ENCODE measurements around the gene FOXI3. TPM values are rescaled to one million over a fixed set of nuclear protein-coding genes. Genes with fewer than 3 reads are reported as not detected.

Gene FOXI3
- total and polyA plus RNA-seq, 4 donors: not detected

DNA sequence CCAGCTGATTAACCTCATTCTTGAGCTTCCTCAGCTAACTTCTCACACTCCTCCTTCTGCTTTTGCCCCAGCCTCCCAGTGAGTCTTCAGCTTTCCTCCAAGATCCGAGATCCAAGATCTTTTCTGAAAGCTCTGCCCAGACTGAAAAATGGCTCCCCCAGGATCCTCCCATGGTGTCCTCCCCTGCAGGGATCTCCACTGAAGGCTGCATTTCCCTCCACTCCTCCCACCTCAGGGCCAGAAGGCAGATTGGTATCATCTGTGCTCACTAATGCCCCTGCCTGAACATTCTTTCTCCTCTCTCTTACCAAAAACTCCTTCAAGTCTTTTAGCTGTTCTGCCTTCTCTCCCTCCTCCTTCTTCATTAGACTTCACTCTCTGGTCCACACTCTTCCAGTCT, 6.1 kb upstream of the FOXI3 start (continued):
- TF ChIP-seq SP1 (IDR thresholded peaks at IDR 0.05): no peak
- TF ChIP-seq JUND (IDR thresholded peaks at IDR 0.05): no peak

DNA sequence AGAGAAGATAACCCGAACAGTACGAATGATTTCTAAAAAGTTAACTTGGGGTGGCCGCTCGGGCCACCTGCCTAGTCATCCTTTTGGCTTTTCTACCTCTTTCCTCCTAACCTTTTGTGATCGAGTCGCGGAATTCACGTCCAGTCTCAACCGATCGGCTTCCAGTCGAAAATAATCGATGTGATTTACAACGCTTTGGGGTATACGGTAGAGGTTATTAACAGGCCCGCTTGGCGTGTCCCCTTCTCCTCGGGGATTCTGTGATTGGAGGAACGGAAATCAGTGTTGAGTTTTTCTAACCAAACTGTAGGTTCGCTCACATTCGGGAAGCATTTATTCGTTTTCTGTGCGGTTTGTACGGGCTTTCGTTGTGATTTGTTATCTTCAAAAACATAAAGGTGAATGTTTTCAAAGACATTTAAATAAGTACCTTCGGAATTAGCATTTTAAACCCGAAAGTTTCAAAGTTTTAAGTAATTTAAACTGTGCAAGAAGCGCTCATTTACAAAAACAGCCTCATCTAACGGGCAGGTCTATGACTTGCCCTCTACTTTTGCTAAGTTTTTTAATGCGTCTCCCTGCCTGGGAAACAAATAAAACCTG, 588 bp upstream of the FOXI3 start:
- no peaks in the 10 kb centered on the region for H3K36me3 ChIP-seq (ENCODE audit: control insufficient read depth in 4 of 4, insufficient read depth in 3 of 4, low read depth in 1 of 4, low read length in 3 of 4)
- peaks cover 0 to 6% (median 0%) of the 10 kb centered on the region in 4 donors for H3K9me3 ChIP-seq (ENCODE audit: control insufficient read depth in 4 of 4, low read length in 3 of 4)
- no peak overlapping the region for H3K27ac ChIP-seq (ENCODE audit: low read depth in 1 of 2, low read length in 2 of 2)
- no peak for DNase-seq (ENCODE audit: low spot score)
- TF ChIP-seq EGR1 (IDR thresholded peaks at IDR 0.05; ENCODE audit: low read depth in 2 of 2): no peak
- TF ChIP-seq ATF3 (IDR thresholded peaks at IDR 0.05): no peak
- no peak for TF ChIP-seq TAF1 (conservative IDR thresholded peaks at IDR 0.05)
- TF ChIP-seq HNF4A (conservative IDR thresholded peaks at IDR 0.05): no peak
- no peak for TF ChIP-seq JUND (IDR thresholded peaks at IDR 0.05)
- TF ChIP-seq HNF4G (IDR thresholded peaks at IDR 0.05): no peak
- TF ChIP-seq GABPA (IDR thresholded peaks at IDR 0.05 in 1 of 2, conservative IDR thresholded peaks at IDR 0.05 in 1 of 2): no peak
- TF ChIP-seq, protein P1, sequence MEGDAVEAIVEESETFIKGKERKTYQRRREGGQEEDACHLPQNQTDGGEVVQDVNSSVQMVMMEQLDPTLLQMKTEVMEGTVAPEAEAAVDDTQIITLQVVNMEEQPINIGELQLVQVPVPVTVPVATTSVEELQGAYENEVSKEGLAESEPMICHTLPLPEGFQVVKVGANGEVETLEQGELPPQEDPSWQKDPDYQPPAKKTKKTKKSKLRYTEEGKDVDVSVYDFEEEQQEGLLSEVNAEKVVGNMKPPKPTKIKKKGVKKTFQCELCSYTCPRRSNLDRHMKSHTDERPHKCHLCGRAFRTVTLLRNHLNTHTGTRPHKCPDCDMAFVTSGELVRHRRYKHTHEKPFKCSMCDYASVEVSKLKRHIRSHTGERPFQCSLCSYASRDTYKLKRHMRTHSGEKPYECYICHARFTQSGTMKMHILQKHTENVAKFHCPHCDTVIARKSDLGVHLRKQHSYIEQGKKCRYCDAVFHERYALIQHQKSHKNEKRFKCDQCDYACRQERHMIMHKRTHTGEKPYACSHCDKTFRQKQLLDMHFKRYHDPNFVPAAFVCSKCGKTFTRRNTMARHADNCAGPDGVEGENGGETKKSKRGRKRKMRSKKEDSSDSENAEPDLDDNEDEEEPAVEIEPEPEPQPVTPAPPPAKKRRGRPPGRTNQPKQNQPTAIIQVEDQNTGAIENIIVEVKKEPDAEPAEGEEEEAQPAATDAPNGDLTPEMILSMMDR (IDR thresholded peaks at IDR 0.05; ENCODE audit: low read depth, low read length, missing input control): no peak
- TF ChIP-seq, protein P2, sequence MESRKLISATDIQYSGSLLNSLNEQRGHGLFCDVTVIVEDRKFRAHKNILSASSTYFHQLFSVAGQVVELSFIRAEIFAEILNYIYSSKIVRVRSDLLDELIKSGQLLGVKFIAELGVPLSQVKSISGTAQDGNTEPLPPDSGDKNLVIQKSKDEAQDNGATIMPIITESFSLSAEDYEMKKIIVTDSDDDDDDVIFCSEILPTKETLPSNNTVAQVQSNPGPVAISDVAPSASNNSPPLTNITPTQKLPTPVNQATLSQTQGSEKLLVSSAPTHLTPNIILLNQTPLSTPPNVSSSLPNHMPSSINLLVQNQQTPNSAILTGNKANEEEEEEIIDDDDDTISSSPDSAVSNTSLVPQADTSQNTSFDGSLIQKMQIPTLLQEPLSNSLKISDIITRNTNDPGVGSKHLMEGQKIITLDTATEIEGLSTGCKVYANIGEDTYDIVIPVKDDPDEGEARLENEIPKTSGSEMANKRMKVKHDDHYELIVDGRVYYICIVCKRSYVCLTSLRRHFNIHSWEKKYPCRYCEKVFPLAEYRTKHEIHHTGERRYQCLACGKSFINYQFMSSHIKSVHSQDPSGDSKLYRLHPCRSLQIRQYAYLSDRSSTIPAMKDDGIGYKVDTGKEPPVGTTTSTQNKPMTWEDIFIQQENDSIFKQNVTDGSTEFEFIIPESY (IDR thresholded peaks at IDR 0.05): no peak
- no peak for TF ChIP-seq SP1 (IDR thresholded peaks at IDR 0.05)
- TF ChIP-seq NR2F2 (IDR thresholded peaks at IDR 0.05): no peak
- no peak for TF ChIP-seq FOXA1 (IDR thresholded peaks at IDR 0.05)
- TF ChIP-seq YY1 (IDR thresholded peaks at IDR 0.05): no peak
- no peak for TF ChIP-seq REST (IDR thresholded peaks at IDR 0.05)
- TF ChIP-seq FOXA2 (IDR thresholded peaks at IDR 0.05): no peak
- TF ChIP-seq RXRA (IDR thresholded peaks at IDR 0.05): no peak
- TF ChIP-seq RAD21 (IDR thresholded peaks at IDR 0.05): no peak
- peaks cover 0 to 11% (median 4%) of the 10 kb centered on the region in 4 donors for H3K4me1 ChIP-seq (ENCODE audit: control insufficient read depth in 4 of 4, insufficient read depth in 4 of 4, low read length in 3 of 4)
- H3K4me3 ChIP-seq (ENCODE audit: low read depth in 1 of 3, low read length in 3 of 3): peak overlapping the region in 1 of 3 donors; percentile 61
- H3K27me3 ChIP-seq (ENCODE audit: control insufficient read depth in 4 of 4, insufficient read depth in 4 of 4, low read length in 3 of 4): peaks cover 2 to 24% (median 8%) of the 10 kb centered on the region in 4 donors
- H3K9ac ChIP-seq (ENCODE audit: low read depth in 1 of 2, low read length in 2 of 2): no peak overlapping the region
- 9% methylated on average over 29 of the region's 29 CpGs for WGBS

Measured in liver (tissue), 9 donors.